ENCODE results near the gene CCDC38.
"Not testable (repeated sequence)": the region's sequence is repeated elsewhere in the genome, so short reads cannot be mapped to it uniquely, and the experiment has no call there.

CCDC38 gene

GRCh38 chr12:95882873-95883272 lies 59.5 kb downstream of the CCDC38 start:
- DNase-seq (ENCODE audit: low read depth in 2 of 2) = no peak

GRCh38 chr12:95882080-95882479 lies 60.3 kb downstream of the CCDC38 start:
- DNase-seq (ENCODE audit: low read depth in 2 of 2) = no peak

GRCh38 chr12:95881331-95881955 lies 61.0 kb downstream of the CCDC38 start:
- no peak for DNase-seq (ENCODE audit: low read depth in 2 of 2)

- no peak for DNase-seq (ENCODE audit: low read depth in 2 of 2)
Observed at GRCh38 chr12:95880895-95881294, 61.5 kb downstream of the CCDC38 start.

- no peak for DNase-seq (ENCODE audit: low read depth in 2 of 2)
Observed at GRCh38 chr12:95877622-95878021, 64.8 kb downstream of the CCDC38 start.

GRCh38 chr12:95874452-95874851 lies 68.0 kb downstream of the CCDC38 start:
- DNase-seq (ENCODE audit: low read depth in 2 of 2) = no peak

- no peak for DNase-seq (ENCODE audit: low read depth in 2 of 2)
Observed at GRCh38 chr12:95870897-95871296, 71.5 kb downstream of the CCDC38 start.

- DNase-seq (ENCODE audit: low read depth in 2 of 2) = no peak
Observed at GRCh38 chr12:95863337-95863736, 79.1 kb downstream of the CCDC38 start.

- DNase-seq (ENCODE audit: low read depth in 2 of 2) = no peak
Observed at GRCh38 chr12:95862038-95862437, 80.4 kb downstream of the CCDC38 start.

- DNase-seq (ENCODE audit: low read depth in 2 of 2) = no peak
Observed at GRCh38 chr12:95859947-95860850, 82.2 kb downstream of the CCDC38 start.

- no peak for DNase-seq (ENCODE audit: low read depth in 2 of 2)
Observed at GRCh38 chr12:95859344-95859816, 83.0 kb downstream of the CCDC38 start.

- DNase-seq (ENCODE audit: low read depth in 2 of 2) = peak; percentile 88 to 90
Observed at GRCh38 chr12:95858451-95859343, 83.7 kb downstream of the CCDC38 start, which contains the start of gene SNRPF. TSS of gene SNRPF (plus strand) at chr12:95858952. CDS start at chr12:95859074, 122 bp downstream.

- DNase-seq (ENCODE audit: low read depth in 2 of 2) = no peak
Observed at GRCh38 chr12:95857799-95858198, 84.6 kb downstream of the CCDC38 start.

- DNase-seq (ENCODE audit: low read depth in 2 of 2) = no peak
Observed at GRCh38 chr12:95857156-95857555, 85.3 kb downstream of the CCDC38 start.

- no peak for DNase-seq (ENCODE audit: low read depth in 2 of 2)
Observed at GRCh38 chr12:95852133-95852532, 90.3 kb downstream of the CCDC38 start.

- no peak for DNase-seq (ENCODE audit: low read depth in 2 of 2)
Observed at GRCh38 chr12:95851606-95852005, 90.8 kb downstream of the CCDC38 start.

- no peak for DNase-seq (ENCODE audit: low read depth in 2 of 2)
Observed at GRCh38 chr12:95848575-95849388, 93.6 kb downstream of the CCDC38 start.

GRCh38 chr12:95842426-95842825 lies 100.0 kb downstream of the CCDC38 start:
- not testable (repeated sequence) for DNase-seq (ENCODE audit: low read depth in 2 of 2)

- DNase-seq (ENCODE audit: low read depth in 2 of 2) = no peak
Observed at GRCh38 chr12:95838125-95838524, 104.3 kb downstream of the CCDC38 start.

GRCh38 chr12:95837240-95838038 lies 105.0 kb downstream of the CCDC38 start:
- no peak for DNase-seq (ENCODE audit: low read depth in 2 of 2)
